Muscle of arm (tissue), 12 donors: ENCODE results near the gene ALDH9A1. TPM values are rescaled to one million over a fixed set of nuclear protein-coding genes. Genes with fewer than 3 reads are reported as not detected.
"Not testable (repeated sequence)": the region's sequence is repeated elsewhere in the genome, so short reads cannot be mapped to it uniquely, and the experiment has no call there.

Experiments used
- DNase-seq: peaks from one replicate; pipeline ENCODE4 v3.0.0-alpha.2; 2013
- polyA plus RNA-seq, 12 donors: library from polyadenylated mRNA; unstranded; fragments of 120-200 nt; gene quantifications; one replicate each; pipeline ENCODE4 v1.2.1, GENCODE V29; 2013; ENCODE audit not compliant: insufficient read length in 12 of 12

The ALDH9A1 gene
- polyA plus RNA-seq, 12 donors = 40.8 to 66.4 (median 53.1) TPM; not detected in 1

DNA sequence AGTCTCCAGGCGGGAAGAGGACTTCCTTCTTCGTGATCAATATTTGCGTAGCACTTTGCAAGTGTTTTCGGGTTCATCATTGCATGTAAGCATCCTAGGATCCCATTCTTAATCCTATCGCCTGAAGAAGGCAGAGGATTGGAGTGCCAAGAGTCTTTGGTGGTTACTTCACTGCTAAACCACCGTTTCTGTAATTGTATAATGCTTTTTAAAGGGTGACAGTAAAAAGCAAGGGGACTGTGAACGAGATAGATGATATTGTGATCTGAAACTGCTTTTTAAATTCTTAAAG lies 345 bp upstream of the ALDH9A1 start:
- DNase-seq = no peak

DNA sequence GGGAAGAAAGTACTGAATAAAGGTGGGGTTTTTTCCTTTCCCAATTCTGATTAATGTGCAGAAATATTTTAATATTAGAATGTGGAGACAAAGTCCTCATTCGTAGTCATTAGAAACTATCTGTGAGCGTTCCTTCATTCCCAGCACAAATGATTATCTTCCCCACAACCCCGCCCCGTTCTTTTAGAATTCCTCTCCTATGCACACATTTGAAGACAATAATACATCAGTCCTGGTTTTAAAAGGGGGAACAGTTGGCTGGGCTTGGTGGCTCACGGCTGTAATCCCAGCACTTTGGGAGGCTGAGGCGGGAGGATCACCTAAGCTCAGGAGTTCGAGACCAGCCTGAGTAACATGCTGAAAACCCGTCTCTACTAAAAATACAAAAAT lies 876 bp downstream of the ALDH9A1 start:
- no peak for DNase-seq

DNA sequence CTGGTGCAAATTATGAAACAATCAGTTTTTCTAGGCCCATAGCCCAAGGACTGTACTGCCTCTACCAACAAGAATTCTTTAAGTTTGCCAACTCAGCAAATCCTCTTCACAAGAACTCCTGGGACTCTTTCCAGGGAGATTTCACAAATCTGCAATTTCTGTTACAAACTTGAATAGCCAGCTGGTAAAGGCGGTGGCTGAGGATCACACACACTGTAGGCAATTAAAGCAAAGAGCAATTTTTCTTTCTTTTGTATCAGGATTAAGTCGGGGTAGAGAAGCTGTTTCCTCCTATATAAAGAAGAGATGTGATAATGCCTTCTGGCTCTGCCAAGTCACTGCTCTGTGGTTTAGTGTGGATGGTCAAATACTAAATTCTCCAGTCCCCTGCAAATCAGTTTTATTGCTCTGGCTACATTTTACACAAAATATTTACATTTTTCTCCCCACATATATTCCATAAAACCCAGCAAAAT lies 1.7 kb downstream of the ALDH9A1 start:
- peak; percentile 58 for DNase-seq

DNA sequence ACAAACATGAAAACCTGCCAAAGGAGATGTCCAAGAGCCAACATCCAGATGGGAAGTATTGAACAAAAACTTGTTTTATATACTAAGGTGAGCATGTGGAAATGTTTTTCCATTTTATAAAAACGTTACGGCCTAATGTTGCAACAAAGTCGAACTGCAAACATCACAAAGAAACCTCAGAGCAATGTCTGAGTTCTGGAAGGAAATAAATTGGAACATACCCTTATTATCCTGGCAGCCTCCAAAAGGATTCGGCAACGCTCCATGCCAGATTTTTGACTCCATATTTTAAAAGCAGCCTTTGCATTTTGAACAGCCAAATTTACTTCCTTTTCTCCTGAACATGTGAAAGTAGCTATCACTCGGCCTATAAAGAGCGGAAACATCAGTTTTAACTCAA lies 3.3 kb downstream of the ALDH9A1 start:
- peak; percentile 48 for DNase-seq

- no peak for DNase-seq
These were observed 10.3 kb downstream of the ALDH9A1 start for GRCh38 chr1:165688046-165688445.

DNA sequence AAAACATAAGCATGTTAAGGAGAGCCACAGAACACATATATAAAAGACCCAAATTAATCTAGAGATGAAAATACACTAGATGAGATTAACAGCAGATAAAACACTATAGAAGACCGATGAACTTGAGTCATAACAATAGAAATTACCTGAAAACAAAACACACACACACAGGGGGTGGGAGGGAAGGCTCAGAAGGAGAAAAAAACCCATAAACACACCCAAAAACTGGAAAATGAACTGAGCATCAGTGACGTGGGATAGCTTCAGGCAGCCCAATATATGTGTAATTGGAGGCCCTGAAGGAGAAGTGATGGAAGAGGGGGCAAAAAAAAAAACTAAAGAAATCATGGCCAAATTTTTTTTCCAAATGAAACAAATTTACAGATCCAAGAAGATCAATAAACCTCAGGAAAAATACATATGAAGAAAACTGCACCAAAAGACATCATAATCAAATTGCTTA lies 11.4 kb downstream of the ALDH9A1 start:
- no peak for DNase-seq

GRCh38 chr1:165686121-165686970 lies 12.0 kb downstream of the ALDH9A1 start:
- DNase-seq = no peak

DNA sequence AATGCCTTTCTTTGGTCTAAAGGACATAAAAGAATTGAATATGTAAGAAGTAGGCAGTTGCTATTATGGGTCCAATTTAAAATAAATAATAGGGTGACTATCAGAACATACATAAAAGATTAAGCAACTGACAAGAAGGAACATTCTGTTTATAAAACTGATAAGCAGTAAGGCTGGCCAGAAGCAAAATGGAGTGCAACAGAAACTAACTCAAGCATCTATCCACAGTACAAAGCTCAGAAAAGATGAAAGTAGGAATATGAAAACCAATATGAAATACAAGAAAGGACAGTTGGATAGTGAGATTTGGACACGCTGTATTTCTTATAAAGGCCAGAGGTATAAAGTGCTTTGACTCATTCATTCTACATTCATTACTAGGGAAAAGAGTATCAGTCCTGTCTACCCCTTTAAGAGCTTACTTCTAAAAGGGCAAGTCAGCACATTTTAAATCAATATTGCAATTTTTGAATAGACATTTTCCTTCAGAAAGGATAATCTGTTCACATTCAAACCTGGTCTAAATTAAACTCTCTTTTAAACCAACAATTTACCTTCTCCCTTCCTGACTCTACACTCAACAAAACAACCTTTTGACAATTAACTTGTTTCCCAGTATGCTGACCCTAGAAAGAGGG lies 14.4 kb downstream of the ALDH9A1 start:
- DNase-seq = no peak

DNA sequence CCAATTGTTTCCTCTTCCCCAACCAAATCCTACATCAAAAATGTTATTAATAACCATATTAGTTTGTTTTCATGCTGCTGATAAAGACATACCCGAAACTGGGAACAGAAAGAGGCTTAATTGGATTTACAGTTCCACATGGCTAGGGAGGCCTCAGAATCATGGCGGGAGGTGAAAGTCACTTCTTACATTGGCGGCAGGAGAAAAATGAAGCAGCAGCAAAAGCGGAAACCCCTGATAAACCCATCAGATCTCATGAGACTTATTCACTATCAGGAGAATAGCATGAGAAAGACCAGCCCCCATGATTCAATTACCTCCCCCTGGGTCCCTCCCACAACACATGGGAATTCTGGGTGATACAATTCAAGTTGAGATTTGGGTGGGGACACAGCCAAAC lies 17.6 kb downstream of the ALDH9A1 start:
- not testable (repeated sequence) for DNase-seq

GRCh38 chr1:165680303-165680702 lies 18.1 kb downstream of the ALDH9A1 start:
- DNase-seq = no peak

- no peak for DNase-seq
These were observed 18.9 kb downstream of the ALDH9A1 start for GRCh38 chr1:165679282-165680036.

DNA sequence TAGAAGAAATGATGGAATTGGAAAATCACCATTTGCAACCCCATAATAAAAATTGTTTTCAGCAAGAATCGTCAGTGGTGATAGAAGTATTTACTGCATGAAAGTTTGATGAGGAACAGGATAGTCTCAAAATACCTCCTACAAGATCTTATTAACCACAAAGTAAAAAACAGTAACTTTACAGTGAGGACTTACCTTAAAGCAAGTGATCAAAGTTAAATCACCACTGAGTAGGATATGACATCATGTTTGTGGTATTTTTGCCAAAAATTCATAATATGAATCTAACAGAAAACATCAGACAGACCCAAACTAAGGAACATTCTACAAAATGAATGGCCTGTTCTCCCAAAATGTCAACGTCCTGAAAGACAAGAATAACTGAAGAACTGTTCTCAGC lies 19.9 kb downstream of the ALDH9A1 start:
- DNase-seq = no peak

- no peak for DNase-seq
These were observed 22.6 kb downstream of the ALDH9A1 start for GRCh38 chr1:165675794-165676193.

DNA sequence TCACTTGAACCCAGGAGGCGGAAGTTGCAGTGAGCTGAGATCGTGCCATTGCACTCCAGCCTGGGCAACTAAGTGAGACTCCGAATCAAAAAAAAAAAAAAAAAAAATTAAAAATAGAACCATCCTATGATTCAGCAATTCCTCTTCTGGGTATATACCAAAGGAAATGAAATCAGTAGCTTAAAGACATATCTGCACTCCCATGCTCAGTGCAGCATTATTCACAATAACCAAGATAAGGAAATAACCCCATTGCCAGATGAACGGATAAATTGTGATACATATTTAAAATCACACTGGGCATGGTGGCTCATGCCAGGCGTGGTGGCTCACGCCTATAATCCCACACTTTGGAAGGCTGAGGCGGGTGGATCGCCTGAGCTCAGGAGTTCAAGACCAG lies 23.8 kb downstream of the ALDH9A1 start:
- DNase-seq = no peak

DNA sequence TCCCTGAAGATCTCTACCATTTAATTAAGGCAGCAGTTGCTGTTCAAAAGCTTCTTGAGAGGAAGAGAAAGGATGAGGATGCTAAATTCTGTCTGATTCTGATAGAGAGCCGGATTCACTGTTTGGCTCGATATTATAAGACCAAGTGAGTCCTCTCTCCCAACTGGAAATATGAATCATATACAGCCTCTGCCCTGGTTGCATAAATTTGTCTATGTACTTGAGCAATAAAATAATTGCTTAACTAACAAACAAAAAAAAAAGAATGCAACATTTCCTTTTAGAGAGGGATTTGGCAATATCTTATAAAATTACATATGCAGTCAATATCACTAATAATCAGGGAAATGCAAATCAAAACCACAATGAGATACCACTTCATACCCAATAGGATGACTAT lies 26.8 kb downstream of the ALDH9A1 start:
- no peak for DNase-seq

GRCh38 chr1:165668184-165668583 lies 30.2 kb downstream of the ALDH9A1 start:
- DNase-seq = no peak

- no peak for DNase-seq
These were observed 32.1 kb downstream of the ALDH9A1 start for GRCh38 chr1:165666152-165666825.

- DNase-seq = no peak
These were observed 36.2 kb downstream of the ALDH9A1 start for GRCh38 chr1:165662186-165662585.

- no peak for DNase-seq
These were observed 36.7 kb downstream of the ALDH9A1 start for GRCh38 chr1:165661703-165662102.

DNA sequence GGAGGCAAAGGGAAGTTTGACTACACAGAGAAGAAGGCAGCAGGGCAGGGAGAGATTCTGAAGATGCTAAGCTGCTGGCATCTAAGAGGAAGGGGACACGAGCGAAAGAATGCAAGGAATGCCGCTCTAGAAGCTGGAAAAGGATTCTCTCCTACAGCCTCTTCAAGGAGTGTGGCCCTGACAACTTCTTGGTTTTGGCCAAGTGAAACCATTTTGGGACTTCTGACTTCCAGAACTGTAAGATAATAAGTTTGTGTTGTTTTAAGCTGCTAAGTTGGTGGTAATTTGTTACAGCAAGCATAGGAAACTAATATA lies 38.8 kb downstream of the ALDH9A1 start:
- no peak for DNase-seq

DNA sequence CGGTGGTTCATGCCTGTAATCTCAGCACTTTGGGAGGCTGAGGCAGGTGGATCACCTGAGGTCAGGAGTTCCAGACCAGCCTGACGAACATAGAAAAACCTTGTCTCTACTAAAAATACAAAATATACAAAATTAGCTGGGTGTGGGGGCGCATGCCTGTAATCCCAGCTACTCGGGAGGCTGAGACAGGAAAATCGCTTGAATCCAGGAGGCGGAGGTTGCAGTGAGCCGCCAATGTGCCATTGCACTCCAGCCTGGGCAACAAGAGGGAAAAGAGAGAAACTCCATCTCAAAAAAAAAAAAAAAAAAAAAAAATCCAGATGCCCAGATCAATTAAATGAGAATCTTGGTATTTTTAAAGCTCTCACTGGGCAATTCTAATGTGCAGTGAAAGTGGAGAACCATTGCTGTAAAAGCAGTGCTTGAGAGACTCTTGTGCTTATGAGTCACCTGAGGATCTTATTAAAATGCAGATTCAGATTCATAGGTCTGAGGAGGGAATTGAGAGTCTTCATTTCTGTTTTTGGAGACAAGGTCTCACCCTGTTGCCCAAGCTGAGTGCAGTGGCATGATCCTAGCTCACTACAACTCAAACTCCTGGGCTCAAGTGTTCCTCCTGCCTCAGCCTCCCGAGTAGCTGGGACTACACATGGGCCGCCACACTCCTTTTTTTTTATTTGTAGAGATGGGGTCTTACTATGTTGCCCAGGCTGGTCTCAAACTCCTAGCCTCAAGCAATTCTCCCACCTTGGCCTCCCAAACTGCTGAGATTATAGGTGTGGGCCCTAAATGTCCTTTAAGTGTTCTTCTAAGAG lies 39.4 kb downstream of the ALDH9A1 start:
- not testable (repeated sequence) for DNase-seq
